Measurements from ENCODE around the gene CFAP300. TPM values are rescaled to one million over a fixed set of nuclear protein-coding genes. Genes with fewer than 3 reads are reported as not detected.

The CFAP300 gene
- total RNA-seq, 6 experiments from 2014 or later, result not detected

DNA sequence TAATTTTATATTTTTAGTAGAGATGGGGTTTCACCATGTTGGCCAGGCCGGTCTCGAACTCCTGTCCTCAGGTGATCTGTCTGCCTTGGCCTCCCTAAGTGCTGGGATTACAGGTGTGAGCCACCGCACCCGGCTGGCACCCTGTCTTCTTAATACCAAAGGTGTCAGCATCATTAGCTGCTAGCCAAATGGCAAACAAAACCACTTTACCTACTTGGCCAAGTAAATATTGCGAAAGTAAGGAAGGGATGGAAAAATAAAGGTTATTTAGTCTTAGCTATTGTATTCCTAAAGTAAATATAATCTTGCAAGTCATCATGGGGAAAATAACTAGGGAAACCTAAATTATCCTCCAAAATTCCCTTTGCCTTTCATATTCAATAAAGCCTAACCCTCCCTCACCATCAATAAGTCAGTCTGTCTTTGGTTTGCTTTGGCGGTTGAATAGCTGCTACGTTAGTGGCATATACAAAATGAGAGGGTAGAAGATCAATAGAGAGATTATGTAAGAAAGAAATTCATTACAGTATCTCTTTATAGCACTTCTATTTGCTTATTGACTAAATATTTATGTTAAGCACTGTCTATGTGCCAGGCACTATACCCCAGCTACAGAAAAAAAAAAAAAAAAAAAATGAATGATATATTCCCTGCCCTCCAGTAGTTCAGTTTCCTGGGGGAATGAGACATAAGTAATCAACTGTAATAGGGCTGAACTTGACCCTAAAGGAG, 40.2 kb upstream of the CFAP300 start:
- ATAC-seq (peak; percentile 45 to 83 (median 80)), DNase-seq (peak in 2 of 3 donors; percentile 28 to 60)
- intact Hi-C loops (cut with DNase I), result loop anchor here (5.0 to 10.0 kb wide), 2 partner anchors 142 to 145 kb away; no protein-coding TSS in a partner anchor
- Histone ChIP-seq H3K36me3 (no peaks in the 10 kb centered on the region), H3K4me3 (no peak overlapping the region), H3K9me3 (no peaks in the 10 kb centered on the region), H3K27me3 (no peaks in the 10 kb centered on the region), H3K4me1 (peaks cover 0 to 7% (median 3%) of the 10 kb centered on the region in 4 donors), H3K27ac (peak overlapping the region in 1 of 3 donors; percentile 29)
- no peak for TF ChIP-seq POLR2A (IDR thresholded peaks at IDR 0.05)
- TF ChIP-seq, protein P1, sequence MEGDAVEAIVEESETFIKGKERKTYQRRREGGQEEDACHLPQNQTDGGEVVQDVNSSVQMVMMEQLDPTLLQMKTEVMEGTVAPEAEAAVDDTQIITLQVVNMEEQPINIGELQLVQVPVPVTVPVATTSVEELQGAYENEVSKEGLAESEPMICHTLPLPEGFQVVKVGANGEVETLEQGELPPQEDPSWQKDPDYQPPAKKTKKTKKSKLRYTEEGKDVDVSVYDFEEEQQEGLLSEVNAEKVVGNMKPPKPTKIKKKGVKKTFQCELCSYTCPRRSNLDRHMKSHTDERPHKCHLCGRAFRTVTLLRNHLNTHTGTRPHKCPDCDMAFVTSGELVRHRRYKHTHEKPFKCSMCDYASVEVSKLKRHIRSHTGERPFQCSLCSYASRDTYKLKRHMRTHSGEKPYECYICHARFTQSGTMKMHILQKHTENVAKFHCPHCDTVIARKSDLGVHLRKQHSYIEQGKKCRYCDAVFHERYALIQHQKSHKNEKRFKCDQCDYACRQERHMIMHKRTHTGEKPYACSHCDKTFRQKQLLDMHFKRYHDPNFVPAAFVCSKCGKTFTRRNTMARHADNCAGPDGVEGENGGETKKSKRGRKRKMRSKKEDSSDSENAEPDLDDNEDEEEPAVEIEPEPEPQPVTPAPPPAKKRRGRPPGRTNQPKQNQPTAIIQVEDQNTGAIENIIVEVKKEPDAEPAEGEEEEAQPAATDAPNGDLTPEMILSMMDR (IDR thresholded peaks at IDR 0.05), result no peak
- 42% methylated on average over 6 of the region's 7 CpGs for WGBS (ENCODE audit: insufficient coverage, low coverage, low lambda C conversion rate, missing lambda C conversion rate)

DNA sequence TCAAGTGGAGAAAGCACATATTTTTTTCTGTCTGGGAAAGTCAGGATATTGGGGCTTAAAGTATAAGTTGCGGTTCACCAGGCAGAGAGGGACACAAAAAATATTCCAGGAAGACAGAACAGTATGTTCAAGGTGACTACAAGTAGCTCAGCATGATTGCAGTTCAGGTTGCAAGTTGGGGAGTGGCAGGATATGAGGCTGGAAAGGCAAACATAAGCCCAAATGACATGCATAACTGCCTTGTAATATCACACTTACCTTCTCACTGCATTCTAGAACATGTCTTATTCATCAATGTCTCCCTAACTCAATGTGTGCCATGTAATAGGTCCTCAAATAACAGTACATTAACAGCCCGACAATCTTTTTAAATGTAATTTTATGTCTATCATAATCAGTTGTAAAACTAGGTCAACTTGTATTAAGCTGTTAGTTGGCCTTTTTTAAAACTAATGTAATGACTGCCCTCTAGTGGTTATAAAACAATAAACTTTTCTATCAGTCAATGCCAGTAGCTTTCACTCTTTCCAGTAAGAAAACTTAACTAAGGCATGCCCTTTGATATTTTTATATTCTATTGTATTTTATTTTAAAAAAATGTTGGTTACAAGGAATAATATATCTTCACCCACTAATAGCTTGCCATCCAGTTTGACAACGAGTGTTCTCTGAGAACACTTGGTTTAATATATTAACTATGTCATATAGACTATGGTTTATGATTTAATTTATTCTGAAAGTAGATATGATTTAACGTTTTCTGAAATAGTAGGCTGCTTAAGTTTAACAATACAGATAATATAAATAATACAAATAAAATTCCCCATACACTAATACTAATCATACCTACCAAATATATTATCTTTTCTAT, 39.4 kb upstream of the CFAP300 start:
- DNase-seq (no peak), ATAC-seq (peak; percentile 81 to 89 (median 84))
- TF ChIP-seq, protein P1 (IDR thresholded peaks at IDR 0.05), result peak; percentile 59 to 71 (median 66)
- TF ChIP-seq POLR2A (IDR thresholded peaks at IDR 0.05), result no peak
- Histone ChIP-seq H3K36me3 (no peaks in the 10 kb centered on the region), H3K9me3 (no peaks in the 10 kb centered on the region), H3K27me3 (no peaks in the 10 kb centered on the region), H3K27ac (peak overlapping the region in 1 of 3 donors; percentile 29), H3K4me1 (peaks cover 0 to 7% (median 3%) of the 10 kb centered on the region in 4 donors), H3K4me3 (no peak overlapping the region)
- WGBS (ENCODE audit: insufficient coverage, low coverage, low lambda C conversion rate, missing lambda C conversion rate), result 23% methylated on average over 4 of the region's 4 CpGs
- intact Hi-C loops (cut with DNase I), result loop anchor here (5.0 to 10.0 kb wide), 2 partner anchors 143 to 146 kb away; no protein-coding TSS in a partner anchor

DNA sequence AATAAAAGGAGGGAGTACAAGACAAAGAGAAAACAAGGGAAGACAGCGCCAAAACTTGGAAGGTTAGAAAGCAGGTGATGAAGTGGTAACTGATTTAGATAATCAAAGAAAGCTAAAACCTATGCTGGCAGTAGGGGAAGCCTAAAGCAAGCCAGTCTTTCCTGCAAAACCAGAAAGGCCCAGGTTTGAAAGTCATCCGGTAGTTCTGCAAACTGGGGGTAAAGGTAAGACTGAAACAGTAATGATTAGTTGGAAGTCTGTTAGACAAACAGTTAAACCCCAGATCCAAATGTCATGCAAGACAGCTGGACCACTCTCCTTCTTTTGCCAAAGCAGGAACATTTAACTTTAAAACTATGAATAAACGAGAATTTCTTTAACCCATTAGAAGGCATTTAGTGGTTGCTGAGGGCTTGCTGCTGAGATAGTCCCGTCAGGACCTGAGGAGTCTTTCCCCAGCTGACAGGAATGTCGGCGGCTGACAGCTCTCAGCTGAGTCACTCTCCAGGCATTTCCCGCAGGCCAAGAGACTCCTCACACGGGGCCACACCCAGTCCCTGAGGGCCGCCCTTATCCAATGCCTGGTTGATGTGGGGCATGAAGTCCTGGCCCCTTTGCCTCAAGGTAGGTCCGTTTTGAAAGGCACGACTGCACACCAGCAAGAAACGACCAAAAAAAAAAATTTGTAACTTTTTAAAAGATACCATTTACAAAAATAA, 36.3 kb upstream of the CFAP300 start:
- peak in 1 of 4 donors; percentile 9 for ATAC-seq
- Histone ChIP-seq H3K27ac (no peak overlapping the region), H3K9me3 (no peaks in the 10 kb centered on the region), H3K4me3 (no peak overlapping the region), H3K4me1 (peaks cover 0 to 7% (median 3%) of the 10 kb centered on the region in 4 donors), H3K36me3 (no peaks in the 10 kb centered on the region), H3K27me3 (no peaks in the 10 kb centered on the region)
- 50% methylated on average over 12 of the region's 12 CpGs for WGBS (ENCODE audit: insufficient coverage, low coverage, low lambda C conversion rate, missing lambda C conversion rate)
- DNase-seq, result peak in 1 of 3 donors; percentile 18
- TF ChIP-seq POLR2A (IDR thresholded peaks at IDR 0.05), result no peak
- TF ChIP-seq, protein P1 (IDR thresholded peaks at IDR 0.05), result no peak
- intact Hi-C loops (cut with DNase I), result no loop called here

DNA sequence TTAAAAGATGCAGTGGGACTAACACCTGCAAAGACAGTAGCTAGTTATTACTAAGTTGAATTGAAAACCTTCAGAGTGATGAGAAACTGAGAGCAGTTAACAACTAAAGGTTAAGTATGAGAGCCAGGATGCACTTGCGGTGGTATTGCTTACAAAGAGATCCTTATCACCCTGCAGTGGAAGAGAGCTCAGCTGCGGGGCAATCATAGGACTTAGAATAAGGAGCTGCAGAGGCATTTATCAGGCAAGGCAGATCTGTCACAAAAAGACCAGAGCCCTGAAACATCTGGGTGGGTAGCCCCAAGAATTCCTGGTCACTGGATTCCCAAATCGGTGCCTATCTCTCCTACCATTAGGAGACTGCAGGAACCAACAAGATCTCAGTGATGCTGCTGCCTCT, 34.3 kb upstream of the CFAP300 start:
- Histone ChIP-seq H3K9me3 (no peaks in the 10 kb centered on the region), H3K36me3 (no peaks in the 10 kb centered on the region), H3K4me3 (no peak overlapping the region), H3K27ac (no peak overlapping the region), H3K27me3 (no peaks in the 10 kb centered on the region), H3K4me1 (no peaks in the 10 kb centered on the region)
- 33% methylated on average over 1 of the region's 3 CpGs for WGBS (ENCODE audit: insufficient coverage, low coverage, low lambda C conversion rate, missing lambda C conversion rate)
- no peak for TF ChIP-seq POLR2A (IDR thresholded peaks at IDR 0.05)
- TF ChIP-seq, protein P1 (IDR thresholded peaks at IDR 0.05), result no peak
- DNase-seq (no peak), ATAC-seq (no peak)
- intact Hi-C loops (cut with DNase I), result no loop called here

Data from right lobe of liver (tissue), 6 donors.